GM23338 (cell line): Measurements from ENCODE around the gene TMEM236. TPM values are rescaled to one million over a fixed set of nuclear protein-coding genes. Genes with fewer than 3 reads are reported as not detected.

Experiments
- ATAC-seq: fragments of 200-7000 bp; cut with Tn5 transposase; 3 replicates; pipeline ENCODE4 v1.9.1; 2020
- DNase-seq: peaks from one replicate; pipeline ENCODE4 v3.0.0-alpha.2; 2015; ENCODE audit warnings: low spot score
- H2AFZ ChIP-seq: fragments of 200-600 bp; sonication (generic); 2 replicates; pipeline ENCODE4 v1.8.0; 2016; ENCODE audit warnings: antibody characterized with exemption, mild to moderate bottlenecking, moderate library complexity
- H3F3A ChIP-seq: fragments of 200-600 bp; sonication (generic); replicated peaks from 2 replicates; pipeline ENCODE4 v1.8.0; 2017; ENCODE audit warnings: antibody characterized with exemption, mixed run types, low read depth
- H3K27ac ChIP-seq: fragments of 200-600 bp; sonication (generic); 2 replicates; pipeline ENCODE4 v1.6.1; 2016; ENCODE audit warnings: low read depth
- H3K27me3 ChIP-seq: fragments of 200-600 bp; sonication (generic); 2 replicates; pipeline ENCODE4 v1.8.0; 2016; ENCODE audit warnings: mild to moderate bottlenecking, mixed run types, moderate library complexity; ENCODE audit not compliant: insufficient read depth
- H3K36me3 ChIP-seq: fragments of 200-600 bp; sonication (generic); 2 replicates; pipeline ENCODE4 v1.8.0; 2016; ENCODE audit warnings: mild to moderate bottlenecking; ENCODE audit not compliant: insufficient read depth
- H3K4me1 ChIP-seq: fragments of 200-600 bp; sonication (generic); 2 replicates; pipeline ENCODE4 v1.8.0; 2016; ENCODE audit warnings: mild to moderate bottlenecking, moderate library complexity; ENCODE audit not compliant: insufficient read depth
- H3K4me2 ChIP-seq: fragments of 200-600 bp; sonication (generic); 2 replicates; pipeline ENCODE4 v1.7.1; 2017; ENCODE audit warnings: mixed run types
- H3K4me3 ChIP-seq: fragments of 200-600 bp; sonication (generic); 2 replicates; pipeline ENCODE4 v1.6.1; 2016; ENCODE audit warnings: mixed run types
- H3K79me2 ChIP-seq: fragments of 200-600 bp; sonication (generic); replicated peaks from 2 replicates; pipeline ENCODE4 v1.8.0; 2017; ENCODE audit warnings: mild to moderate bottlenecking; ENCODE audit not compliant: insufficient read depth
- H3K9me2 ChIP-seq: fragments of 200-600 bp; sonication (generic); 2 replicates; pipeline ENCODE4 v1.8.0; 2017; ENCODE audit not compliant: insufficient read depth
- H4K20me1 ChIP-seq: fragments of 200-600 bp; sonication (generic); replicated peaks from 2 replicates; pipeline ENCODE4 v1.8.0; 2017; ENCODE audit warnings: mild to moderate bottlenecking; ENCODE audit not compliant: insufficient read depth
- H3K27ac Mint-ChIP-seq: 2 replicates; pipeline ENCODE4 v1.8.0; 2020; ENCODE audit warnings: inconsistent platforms, mild to moderate bottlenecking, moderate library complexity, mixed read lengths
- H3K27me3 Mint-ChIP-seq: 3 replicates; pipeline ENCODE4 v1.8.0; 2022; ENCODE audit warnings: low read depth, mild to moderate bottlenecking, moderate library complexity, mixed read lengths, inconsistent platforms; ENCODE audit not compliant: insufficient read depth, poor library complexity
- H3K36me3 Mint-ChIP-seq: 3 replicates; pipeline ENCODE4 v1.8.0; 2021; ENCODE audit warnings: low read depth, mild to moderate bottlenecking, inconsistent platforms, moderate library complexity, mixed read lengths
- H3K4me1 Mint-ChIP-seq: 3 replicates; pipeline ENCODE4 v1.8.0; 2020; ENCODE audit warnings: mild to moderate bottlenecking, inconsistent platforms, mixed read lengths
- H3K4me3 Mint-ChIP-seq: 3 replicates; pipeline ENCODE4 v1.8.0; 2021; ENCODE audit warnings: moderate library complexity, mild to moderate bottlenecking, inconsistent platforms, mixed read lengths
- H3K9me3 Mint-ChIP-seq: 3 replicates; pipeline ENCODE4 v1.8.0; 2020; ENCODE audit warnings: moderate library complexity, mild to moderate bottlenecking, inconsistent platforms, mixed read lengths
- POLR2AphosphoS5 ChIP-seq: IDR thresholded peaks from 2 replicates; pipeline ENCODE4 v1.6.1; 2016; ENCODE audit warnings: antibody characterized with exemption, low read depth
- STAT1 ChIP-seq: IDR thresholded peaks from one replicate; pipeline ENCODE4 v1.6.1; 2016; ENCODE audit warnings: antibody characterized with exemption; ENCODE audit not compliant: unreplicated experiment
- ZNF331 ChIP-seq: fragments of 250-450 bp; sonication (Bioruptor Pico); IDR thresholded peaks from 2 replicates; pipeline ENCODE4 v1.5.0; 2020; ENCODE audit warnings: low read depth, mild to moderate bottlenecking, moderate library complexity
- polyA plus RNA-seq: library from polyadenylated mRNA; unstranded; fragments of >200 nt; fragmentation: Nextera tagmentation; extraction: Ambion mirVana; gene quantifications from 2 replicates; pipeline ENCODE4 v1.2.1, GENCODE V29; 2016
- total RNA-seq: library from RNA; depleted of rRNA; stranded (reverse); fragments of >200 nt; shearing (Covaris generic); gene quantifications from 2 replicates; pipeline ENCODE4 v1.2.3, GENCODE V29; 2014
- TF ChIP-seq, protein P1 (sequence below), 2 experiments: fragments of 200-600 bp in 1 of 2; sonication (generic) in 1 of 2; conservative IDR thresholded peaks; 2 replicates each; pipeline versions ENCODE4 v1.5.1 to v1.6.1; 2016 to 2017; ENCODE audit warnings: antibody characterized with exemption in 2 of 2, low read depth in 2 of 2, mild to moderate bottlenecking in 2 of 2, moderate library complexity in 1 of 2
- TF ChIP-seq, protein P2 (sequence below): fragments of 250-450 bp; sonication (Bioruptor Pico); IDR thresholded peaks from 2 replicates; pipeline ENCODE4 v1.5.0; 2020; ENCODE audit warnings: mild to moderate bottlenecking, moderate library complexity

The TMEM236 gene
- total and polyA plus RNA-seq, 2 experiments from 2014 or later, result 0.03 TPM

DNA sequence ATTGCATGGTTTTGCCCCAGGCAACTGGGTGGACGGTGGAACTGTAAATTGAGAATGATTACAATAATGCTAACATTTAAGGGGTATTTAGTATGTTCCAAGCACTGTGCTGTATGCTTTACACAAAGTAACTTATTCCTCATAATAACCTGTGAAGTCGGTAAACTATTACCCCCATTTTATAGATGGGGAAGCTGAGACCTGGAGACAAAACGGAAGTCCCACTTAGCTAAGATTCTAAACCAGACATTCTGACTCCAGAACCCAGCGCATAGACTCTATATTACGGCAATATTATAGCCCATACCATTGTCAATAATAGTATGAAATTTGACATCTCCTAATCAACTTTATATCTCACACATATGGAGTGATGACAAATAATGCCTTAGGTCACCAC is 39.9 kb upstream of the TMEM236 start:
- TF ChIP-seq, protein P1, sequence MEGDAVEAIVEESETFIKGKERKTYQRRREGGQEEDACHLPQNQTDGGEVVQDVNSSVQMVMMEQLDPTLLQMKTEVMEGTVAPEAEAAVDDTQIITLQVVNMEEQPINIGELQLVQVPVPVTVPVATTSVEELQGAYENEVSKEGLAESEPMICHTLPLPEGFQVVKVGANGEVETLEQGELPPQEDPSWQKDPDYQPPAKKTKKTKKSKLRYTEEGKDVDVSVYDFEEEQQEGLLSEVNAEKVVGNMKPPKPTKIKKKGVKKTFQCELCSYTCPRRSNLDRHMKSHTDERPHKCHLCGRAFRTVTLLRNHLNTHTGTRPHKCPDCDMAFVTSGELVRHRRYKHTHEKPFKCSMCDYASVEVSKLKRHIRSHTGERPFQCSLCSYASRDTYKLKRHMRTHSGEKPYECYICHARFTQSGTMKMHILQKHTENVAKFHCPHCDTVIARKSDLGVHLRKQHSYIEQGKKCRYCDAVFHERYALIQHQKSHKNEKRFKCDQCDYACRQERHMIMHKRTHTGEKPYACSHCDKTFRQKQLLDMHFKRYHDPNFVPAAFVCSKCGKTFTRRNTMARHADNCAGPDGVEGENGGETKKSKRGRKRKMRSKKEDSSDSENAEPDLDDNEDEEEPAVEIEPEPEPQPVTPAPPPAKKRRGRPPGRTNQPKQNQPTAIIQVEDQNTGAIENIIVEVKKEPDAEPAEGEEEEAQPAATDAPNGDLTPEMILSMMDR (conservative IDR thresholded peaks at IDR 0.05; ENCODE audit: low read depth in 2 of 2), result no peak
- TF ChIP-seq STAT1 (no peak), ZNF331 (no peak), POLR2AphosphoS5 (no peak)
- TF ChIP-seq, protein P2, sequence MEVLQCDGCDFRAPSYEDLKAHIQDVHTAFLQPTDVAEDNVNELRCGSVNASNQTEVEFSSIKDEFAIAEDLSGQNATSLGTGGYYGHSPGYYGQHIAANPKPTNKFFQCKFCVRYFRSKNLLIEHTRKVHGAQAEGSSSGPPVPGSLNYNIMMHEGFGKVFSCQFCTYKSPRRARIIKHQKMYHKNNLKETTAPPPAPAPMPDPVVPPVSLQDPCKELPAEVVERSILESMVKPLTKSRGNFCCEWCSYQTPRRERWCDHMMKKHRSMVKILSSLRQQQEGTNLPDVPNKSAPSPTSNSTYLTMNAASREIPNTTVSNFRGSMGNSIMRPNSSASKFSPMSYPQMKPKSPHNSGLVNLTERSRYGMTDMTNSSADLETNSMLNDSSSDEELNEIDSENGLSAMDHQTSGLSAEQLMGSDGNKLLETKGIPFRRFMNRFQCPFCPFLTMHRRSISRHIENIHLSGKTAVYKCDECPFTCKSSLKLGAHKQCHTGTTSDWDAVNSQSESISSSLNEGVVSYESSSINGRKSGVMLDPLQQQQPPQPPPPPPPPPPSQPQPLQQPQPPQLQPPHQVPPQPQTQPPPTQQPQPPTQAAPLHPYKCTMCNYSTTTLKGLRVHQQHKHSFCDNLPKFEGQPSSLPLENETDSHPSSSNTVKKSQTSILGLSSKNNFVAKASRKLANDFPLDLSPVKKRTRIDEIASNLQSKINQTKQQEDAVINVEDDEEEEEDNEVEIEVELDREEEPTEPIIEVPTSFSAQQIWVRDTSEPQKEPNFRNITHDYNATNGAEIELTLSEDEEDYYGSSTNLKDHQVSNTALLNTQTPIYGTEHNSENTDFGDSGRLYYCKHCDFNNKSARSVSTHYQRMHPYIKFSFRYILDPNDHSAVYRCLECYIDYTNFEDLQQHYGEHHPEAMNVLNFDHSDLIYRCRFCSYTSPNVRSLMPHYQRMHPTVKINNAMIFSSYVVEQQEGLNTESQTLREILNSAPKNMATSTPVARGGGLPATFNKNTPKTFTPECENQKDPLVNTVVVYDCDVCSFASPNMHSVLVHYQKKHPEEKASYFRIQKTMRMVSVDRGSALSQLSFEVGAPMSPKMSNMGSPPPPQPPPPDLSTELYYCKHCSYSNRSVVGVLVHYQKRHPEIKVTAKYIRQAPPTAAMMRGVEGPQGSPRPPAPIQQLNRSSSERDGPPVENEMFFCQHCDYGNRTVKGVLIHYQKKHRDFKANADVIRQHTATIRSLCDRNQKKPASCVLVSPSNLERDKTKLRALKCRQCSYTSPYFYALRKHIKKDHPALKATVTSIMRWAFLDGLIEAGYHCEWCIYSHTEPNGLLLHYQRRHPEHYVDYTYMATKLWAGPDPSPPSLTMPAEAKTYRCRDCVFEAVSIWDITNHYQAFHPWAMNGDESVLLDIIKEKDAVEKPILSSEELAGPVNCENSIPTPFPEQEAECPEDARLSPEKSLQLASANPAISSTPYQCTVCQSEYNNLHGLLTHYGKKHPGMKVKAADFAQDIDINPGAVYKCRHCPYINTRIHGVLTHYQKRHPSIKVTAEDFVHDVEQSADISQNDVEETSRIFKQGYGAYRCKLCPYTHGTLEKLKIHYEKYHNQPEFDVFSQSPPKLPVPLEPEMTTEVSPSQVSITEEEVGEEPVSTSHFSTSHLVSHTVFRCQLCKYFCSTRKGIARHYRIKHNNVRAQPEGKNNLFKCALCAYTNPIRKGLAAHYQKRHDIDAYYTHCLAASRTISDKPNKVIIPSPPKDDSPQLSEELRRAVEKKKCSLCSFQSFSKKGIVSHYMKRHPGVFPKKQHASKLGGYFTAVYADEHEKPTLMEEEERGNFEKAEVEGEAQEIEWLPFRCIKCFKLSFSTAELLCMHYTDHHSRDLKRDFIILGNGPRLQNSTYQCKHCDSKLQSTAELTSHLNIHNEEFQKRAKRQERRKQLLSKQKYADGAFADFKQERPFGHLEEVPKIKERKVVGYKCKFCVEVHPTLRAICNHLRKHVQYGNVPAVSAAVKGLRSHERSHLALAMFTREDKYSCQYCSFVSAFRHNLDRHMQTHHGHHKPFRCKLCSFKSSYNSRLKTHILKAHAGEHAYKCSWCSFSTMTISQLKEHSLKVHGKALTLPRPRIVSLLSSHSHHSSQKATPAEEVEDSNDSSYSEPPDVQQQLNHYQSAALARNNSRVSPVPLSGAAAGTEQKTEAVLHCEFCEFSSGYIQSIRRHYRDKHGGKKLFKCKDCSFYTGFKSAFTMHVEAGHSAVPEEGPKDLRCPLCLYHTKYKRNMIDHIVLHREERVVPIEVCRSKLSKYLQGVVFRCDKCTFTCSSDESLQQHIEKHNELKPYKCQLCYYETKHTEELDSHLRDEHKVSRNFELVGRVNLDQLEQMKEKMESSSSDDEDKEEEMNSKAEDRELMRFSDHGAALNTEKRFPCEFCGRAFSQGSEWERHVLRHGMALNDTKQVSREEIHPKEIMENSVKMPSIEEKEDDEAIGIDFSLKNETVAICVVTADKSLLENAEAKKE (CRISPR knock-in tag), result no peak
- no peak for DNase-seq
- peaks cover 7% of the 10 kb centered on the region; the same call in 1 of the 2 replicates for H4K20me1 ChIP-seq
- H3K27me3 ChIP-seq, result no peaks in the 10 kb centered on the region
- peaks cover 28% of the 10 kb centered on the region for H3K36me3 ChIP-seq
- Mint-ChIP-seq H3K4me1 (peaks cover 7% of the 10 kb centered on the region; the same call in 2 of the 3 replicates), H3K9me3 (no peaks in the 10 kb centered on the region), H3K4me3 (no peak overlapping the region), H3K36me3 (peaks cover 34% of the 10 kb centered on the region), H3K27me3 (peaks cover 2% of the 10 kb centered on the region), H3K27ac (no peak overlapping the region)
- no peaks in the 10 kb centered on the region for H3K4me1 ChIP-seq
- H3K9me2 ChIP-seq, result no peaks in the 10 kb centered on the region
- H3K79me2 ChIP-seq, result no peaks in the 10 kb centered on the region
- H3K27ac ChIP-seq, result no peak overlapping the region
- no peak overlapping the region for H2AFZ ChIP-seq
- no peak overlapping the region for H3K4me2 ChIP-seq
- no peak for ATAC-seq
- no peak overlapping the region for H3K4me3 ChIP-seq
- H3F3A ChIP-seq, result no peaks in the 10 kb centered on the region
